OCI-LY7 (cell line): ENCODE results near the gene RTN4R. TPM values are rescaled to one million over a fixed set of nuclear protein-coding genes. Genes with fewer than 3 reads are reported as not detected.

Experiments used
- BruUV-seq: library from RNA; stranded (reverse); fragments of 400-500 nt; replicated peaks from 2 replicates; lab custom pipeline; 2021; lab: Mats Ljungman, UMichigan
- CTCF ChIA-PET: fragments of 300-600 bp; sonication (Branson Sonifier 250); formaldehyde crosslinking; loops from one replicate; lab custom pipeline; 2022; ENCODE audit warnings: antibody characterized with exemption; ENCODE audit not compliant: unreplicated experiment; lab: Charles Lee
- POLR2A ChIA-PET: fragments of 300-600 bp; sonication (Branson Sonifier 250); formaldehyde crosslinking; loops from one replicate; lab custom pipeline; 2022; ENCODE audit warnings: antibody characterized with exemption; lab: Charles Lee
- DNase-seq: peaks from one replicate; pipeline ENCODE4 v3.0.0-alpha.2; 2015; ENCODE audit warnings: low spot score
- H2AFZ ChIP-seq: fragments of 200-600 bp; sonication (generic), shearing (Covaris generic); 2 replicates; pipeline ENCODE4 v1.6.1; 2014; ENCODE audit warnings: mild to moderate bottlenecking, antibody characterized with exemption, low read length, moderate library complexity
- H3K27ac ChIP-seq: fragments of 200-600 bp; sonication (generic); 2 replicates; pipeline ENCODE4 v1.5.1; 2014; ENCODE audit warnings: mixed run types, low read depth, mild to moderate bottlenecking, moderate library complexity, low read length, inconsistent platforms; ENCODE audit not compliant: poor library complexity, severe bottlenecking
- H3K36me3 ChIP-seq: fragments of 200-600 bp; sonication (generic); 2 replicates; pipeline ENCODE4 v1.6.1; 2014; ENCODE audit warnings: mild to moderate bottlenecking, antibody characterized with exemption, low read length, moderate library complexity, mixed read lengths; ENCODE audit not compliant: insufficient read depth
- H3K4me1 ChIP-seq: fragments of 200-600 bp; sonication (generic); 2 replicates; pipeline ENCODE4 v1.5.1; 2014; ENCODE audit warnings: mild to moderate bottlenecking, low read length; ENCODE audit not compliant: insufficient read depth, poor library complexity, severe bottlenecking
- H3K4me2 ChIP-seq: fragments of 200-600 bp; sonication (generic); 2 replicates; pipeline ENCODE4 v1.6.1; 2014; ENCODE audit warnings: mild to moderate bottlenecking, low read length
- H3K4me3 ChIP-seq: fragments of 200-600 bp; sonication (generic); 2 replicates; pipeline ENCODE4 v1.5.1; 2014; ENCODE audit warnings: mild to moderate bottlenecking, low read depth, low read length; ENCODE audit not compliant: poor library complexity, severe bottlenecking
- H3K79me2 ChIP-seq: fragments of 200-600 bp; sonication (generic); 2 replicates; pipeline ENCODE4 v1.6.1; 2016; ENCODE audit warnings: low read depth, mild to moderate bottlenecking, low read length, moderate library complexity, mixed read lengths; ENCODE audit not compliant: insufficient read depth
- H3K9me2 ChIP-seq: fragments of 200-600 bp; sonication (generic); 2 replicates; pipeline ENCODE4 v1.6.1; 2016; ENCODE audit warnings: mild to moderate bottlenecking, low read length, mixed read lengths; ENCODE audit not compliant: insufficient read depth
- H3K9me3 ChIP-seq: fragments of 200-600 bp; sonication (generic); 2 replicates; pipeline ENCODE4 v1.6.1; 2014; ENCODE audit warnings: mild to moderate bottlenecking, mixed run types, low read length, mixed read lengths
- H4K20me1 ChIP-seq: fragments of 200-600 bp; sonication (generic); 2 replicates; pipeline ENCODE4 v1.6.1; 2014; ENCODE audit warnings: mild to moderate bottlenecking, antibody characterized with exemption, low read length, moderate library complexity, mixed read lengths; ENCODE audit not compliant: insufficient read depth
- CTCF ChIP-seq: fragments of 200-600 bp; sonication (generic); conservative IDR thresholded peaks from 2 replicates; pipeline ENCODE4 v1.5.1; 2014; ENCODE audit warnings: mild to moderate bottlenecking, antibody characterized with exemption, low read length, moderate library complexity, mixed read lengths
- EZH2phosphoT487 ChIP-seq: fragments of 200-600 bp; sonication (generic); IDR thresholded peaks from 2 replicates; pipeline ENCODE4 v1.6.1; 2018; ENCODE audit warnings: low read depth, borderline replicate concordance, mild to moderate bottlenecking, mixed run types, antibody characterized with exemption, low read length, moderate library complexity, mixed read lengths
- intact Hi-C: fragments of 100-400 bp; cut with micrococcal nuclease; formaldehyde crosslinking; loops from one replicate; pipeline ENCODE4 v1.10.0; 2022; ENCODE audit not compliant: unreplicated experiment
- total RNA-seq, 2 experiments: library from RNA; depleted of rRNA in 1 of 2; stranded (reverse); fragments of >200 nt in 1 of 2; shearing (Covaris generic) in 1 of 2; gene quantifications; 2 replicates each; pipeline ENCODE4 v1.2.3, GENCODE V29; 2014 to 2022

The RTN4R gene
- total RNA-seq, 2 experiments from 2014 or later = not detected

DNA sequence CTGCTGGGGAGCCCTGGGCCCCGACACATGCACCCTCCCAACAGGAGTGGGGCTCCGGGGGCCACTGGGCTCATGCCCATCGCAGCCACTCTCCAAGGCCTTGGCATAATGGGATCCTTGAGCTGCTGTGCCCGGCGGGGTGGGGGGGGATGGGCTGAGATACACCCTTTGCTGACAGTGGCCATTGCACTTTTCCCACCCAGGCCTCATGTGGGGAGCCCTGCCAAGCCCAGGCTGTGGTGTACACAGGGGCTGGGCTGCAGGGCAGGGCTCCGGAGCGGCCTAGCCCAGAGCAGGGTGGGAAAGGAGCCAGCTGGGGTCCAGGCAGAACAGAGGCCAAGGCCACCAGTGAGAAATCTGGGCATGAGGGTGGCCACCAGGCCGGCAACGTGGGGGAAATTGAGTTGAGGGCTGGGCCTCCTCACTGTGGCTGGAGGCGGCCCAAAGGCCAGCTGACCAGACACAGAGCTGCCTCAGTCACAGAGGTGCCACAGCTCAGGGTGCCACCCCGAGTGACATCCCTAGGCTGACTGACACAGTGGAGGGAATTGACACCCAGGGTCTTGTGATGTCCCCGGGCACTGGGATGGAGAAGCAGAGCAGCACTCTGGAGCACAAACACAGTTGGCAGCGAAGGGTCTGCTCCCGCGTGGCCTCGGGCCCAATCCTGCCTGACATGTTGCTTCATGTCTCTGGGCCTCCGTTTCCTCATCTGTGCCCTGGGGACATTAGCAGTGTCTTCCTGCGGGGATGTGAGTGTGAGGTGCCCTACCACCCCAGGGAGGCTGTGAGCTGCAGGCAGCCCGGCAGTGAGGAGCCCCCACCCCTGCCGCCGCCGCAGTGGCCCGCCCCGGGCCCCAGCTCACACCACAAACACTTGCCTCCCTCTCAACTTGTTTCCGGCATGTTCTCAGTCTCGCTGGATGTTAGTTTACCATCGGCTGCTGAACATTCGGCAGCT is 30.4 kb downstream of the RTN4R start:
- H3K27ac ChIP-seq = no peak overlapping the region
- no peak overlapping the region for H2AFZ ChIP-seq
- ChIA-PET CTCF (no interaction called here), POLR2A (no interaction called here)
- no peaks in the 10 kb centered on the region for H3K79me2 ChIP-seq
- no peaks in the 10 kb centered on the region for H3K36me3 ChIP-seq
- no peak for DNase-seq
- H3K4me3 ChIP-seq = no peak overlapping the region
- H3K4me1 ChIP-seq = no peaks in the 10 kb centered on the region
- H3K4me2 ChIP-seq = no peak overlapping the region
- H4K20me1 ChIP-seq = no peaks in the 10 kb centered on the region
- no peaks in the 10 kb centered on the region for H3K9me2 ChIP-seq
- no peaks in the 10 kb centered on the region for H3K9me3 ChIP-seq
- BruUV-seq = no TSS peak
- intact Hi-C loops = loop anchor here (1.0 kb wide), 1 partner anchor 80 kb away; no protein-coding TSS in a partner anchor
- TF ChIP-seq CTCF (no peak), EZH2phosphoT487 (no peak)

DNA sequence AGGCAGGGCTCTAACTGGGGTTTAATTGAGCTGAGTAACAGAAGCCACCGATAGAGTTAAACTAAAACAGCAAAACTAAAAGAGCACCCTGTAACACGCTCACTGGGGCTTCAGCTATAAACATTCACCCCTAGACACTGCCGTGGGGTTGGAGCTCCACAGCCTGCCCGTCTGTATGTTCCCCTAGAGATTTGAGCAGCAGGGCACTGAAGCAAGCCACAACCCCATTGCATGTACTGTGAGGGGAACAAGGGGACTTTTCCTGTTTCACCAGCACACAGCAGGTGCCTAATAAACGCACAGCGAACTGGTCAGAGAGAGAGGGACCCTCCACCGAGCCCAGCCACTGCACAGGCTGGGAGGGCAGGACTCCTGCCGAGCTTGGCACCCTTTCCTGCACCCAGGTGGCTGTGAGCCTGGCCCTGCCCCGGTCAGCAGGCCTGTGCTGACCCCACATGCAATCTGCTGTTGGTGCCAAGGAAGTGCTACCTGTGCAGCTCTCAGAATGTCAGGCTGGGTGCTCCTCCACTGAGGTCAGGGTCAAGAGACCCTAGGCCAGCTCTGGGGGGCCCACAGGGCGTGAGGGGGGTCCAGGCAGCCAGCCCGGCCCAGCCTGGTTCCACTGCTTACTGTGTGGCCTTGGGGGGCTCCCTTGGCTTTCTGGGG is 31.9 kb downstream of the RTN4R start:
- H3K9me3 ChIP-seq = no peaks in the 10 kb centered on the region
- no peak for TF ChIP-seq EZH2phosphoT487
- no peak for TF ChIP-seq CTCF
- ChIA-PET CTCF (no interaction called here), POLR2A (no interaction called here)
- no peaks in the 10 kb centered on the region for H3K36me3 ChIP-seq
- no peaks in the 10 kb centered on the region for H4K20me1 ChIP-seq
- no TSS peak for BruUV-seq
- no peak overlapping the region for H3K27ac ChIP-seq
- no peak for DNase-seq
- H2AFZ ChIP-seq = no peak overlapping the region
- H3K4me1 ChIP-seq = no peaks in the 10 kb centered on the region
- H3K9me2 ChIP-seq = no peaks in the 10 kb centered on the region
- H3K4me3 ChIP-seq = no peak overlapping the region
- H3K79me2 ChIP-seq = no peaks in the 10 kb centered on the region
- H3K4me2 ChIP-seq = no peak overlapping the region
- intact Hi-C loops = no loop called here
